Measurements from ENCODE around the gene CIAO2A. TPM values are rescaled to one million over a fixed set of nuclear protein-coding genes. Genes with fewer than 3 reads are reported as not detected.
"Not testable (repeated sequence)": the region's sequence is repeated elsewhere in the genome, so short reads cannot be mapped to it uniquely, and the experiment has no call there.

Gene CIAO2A
- total RNA-seq, 2 donors from 2014 or later, result 88.7 to 98.3 TPM

DNA sequence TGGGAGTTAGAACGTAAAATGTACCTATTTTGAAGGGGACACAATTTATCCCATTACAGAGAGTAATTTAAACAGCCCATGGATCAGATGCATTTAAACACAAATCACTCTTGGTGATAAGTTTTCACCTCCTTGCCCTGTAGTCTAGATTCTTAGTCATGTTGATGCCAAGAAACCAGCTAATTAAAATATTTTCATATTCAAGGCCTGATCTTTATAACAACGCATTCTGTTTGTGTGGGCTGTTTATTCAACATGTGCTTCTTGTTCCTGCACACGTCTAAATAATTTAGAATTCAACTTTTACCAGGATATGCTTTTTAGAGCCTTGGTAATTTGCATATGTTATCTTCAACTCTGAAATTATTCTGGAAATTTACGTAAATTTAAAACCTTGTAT lies 28.0 kb upstream of the CIAO2A start:
- H3K9me3 ChIP-seq, result no peaks in the 10 kb centered on the region
- H3K4me1 ChIP-seq, result no peaks in the 10 kb centered on the region
- intact Hi-C loops (cut with DNase I), result no loop called here
- H3K4me3 ChIP-seq, result no peak overlapping the region
- DNase-seq, result no peak
- H3K27ac ChIP-seq, result no peak overlapping the region
- TF ChIP-seq, protein P1, sequence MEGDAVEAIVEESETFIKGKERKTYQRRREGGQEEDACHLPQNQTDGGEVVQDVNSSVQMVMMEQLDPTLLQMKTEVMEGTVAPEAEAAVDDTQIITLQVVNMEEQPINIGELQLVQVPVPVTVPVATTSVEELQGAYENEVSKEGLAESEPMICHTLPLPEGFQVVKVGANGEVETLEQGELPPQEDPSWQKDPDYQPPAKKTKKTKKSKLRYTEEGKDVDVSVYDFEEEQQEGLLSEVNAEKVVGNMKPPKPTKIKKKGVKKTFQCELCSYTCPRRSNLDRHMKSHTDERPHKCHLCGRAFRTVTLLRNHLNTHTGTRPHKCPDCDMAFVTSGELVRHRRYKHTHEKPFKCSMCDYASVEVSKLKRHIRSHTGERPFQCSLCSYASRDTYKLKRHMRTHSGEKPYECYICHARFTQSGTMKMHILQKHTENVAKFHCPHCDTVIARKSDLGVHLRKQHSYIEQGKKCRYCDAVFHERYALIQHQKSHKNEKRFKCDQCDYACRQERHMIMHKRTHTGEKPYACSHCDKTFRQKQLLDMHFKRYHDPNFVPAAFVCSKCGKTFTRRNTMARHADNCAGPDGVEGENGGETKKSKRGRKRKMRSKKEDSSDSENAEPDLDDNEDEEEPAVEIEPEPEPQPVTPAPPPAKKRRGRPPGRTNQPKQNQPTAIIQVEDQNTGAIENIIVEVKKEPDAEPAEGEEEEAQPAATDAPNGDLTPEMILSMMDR (IDR thresholded peaks at IDR 0.05), result no peak
- H3K9ac ChIP-seq (ENCODE audit: low read depth in 2 of 2, low read length in 2 of 2), result no peak overlapping the region
- no peaks in the 10 kb centered on the region for H3K27me3 ChIP-seq
- peaks cover 12% of the 10 kb centered on the region for H3K36me3 ChIP-seq

DNA sequence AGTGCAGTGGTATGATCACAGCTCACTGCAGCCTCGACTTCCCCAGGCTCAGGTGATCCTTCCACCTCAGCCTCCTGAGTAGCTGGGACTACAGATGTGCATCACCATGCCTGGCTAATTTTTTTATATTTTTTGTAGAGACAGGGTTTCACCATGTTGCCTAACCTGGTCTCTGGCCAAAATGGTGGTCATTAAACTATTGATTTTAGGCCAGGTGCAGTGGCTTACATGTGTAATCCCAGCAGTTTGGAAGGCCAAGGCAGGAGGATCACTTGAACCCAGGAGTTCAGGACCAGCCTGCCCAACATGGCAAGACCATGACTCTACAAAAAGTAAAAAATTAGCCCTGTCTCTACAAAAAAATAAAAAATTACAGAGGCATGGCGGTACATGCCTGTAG lies 26.7 kb upstream of the CIAO2A start:
- intact Hi-C loops (cut with DNase I); H3K27ac ChIP-seq; H3K4me3 ChIP-seq; H3K27me3 ChIP-seq; H3K4me1 ChIP-seq; H3K9ac ChIP-seq (ENCODE audit: low read depth in 2 of 2, low read length in 2 of 2); DNase-seq; H3K9me3 ChIP-seq: not testable (repeated sequence)
- peaks cover 12% of the 10 kb centered on the region for H3K36me3 ChIP-seq

DNA sequence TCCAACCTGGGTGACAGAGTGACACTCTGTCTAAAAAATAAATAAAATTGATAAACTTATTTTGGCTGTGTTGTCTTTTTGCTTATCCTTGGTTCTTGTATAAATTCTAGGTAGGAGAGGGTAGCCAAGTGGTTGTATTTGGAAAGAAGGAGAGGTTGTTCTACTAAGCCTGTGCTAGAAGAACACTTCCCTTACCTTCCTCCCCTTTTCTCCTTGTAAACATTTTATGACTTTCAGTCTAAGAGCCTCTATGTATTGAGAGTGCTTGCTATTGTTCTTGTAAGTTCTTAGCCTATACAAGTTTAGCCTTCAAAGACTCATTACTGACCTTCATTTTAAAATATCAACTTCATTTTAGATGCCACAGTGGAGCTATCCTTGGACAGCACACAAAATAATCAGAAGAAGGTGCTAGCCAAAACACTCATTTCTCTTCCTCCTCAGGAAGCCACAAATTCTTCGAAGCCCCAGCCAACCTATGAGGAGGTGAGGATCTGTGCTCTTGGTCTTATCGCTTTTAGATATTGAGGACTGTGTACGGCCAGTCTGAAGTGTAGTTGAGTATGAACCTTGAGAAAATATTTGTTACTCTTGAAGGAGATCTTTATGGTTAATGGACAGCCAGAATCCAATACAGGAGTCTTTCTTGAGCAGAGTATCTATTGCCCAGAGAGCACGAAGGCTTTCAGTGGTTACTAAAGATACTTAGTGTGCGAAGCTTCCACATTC lies 24.3 kb upstream of the CIAO2A start:
- intact Hi-C loops (cut with DNase I), result no loop called here
- Histone ChIP-seq H3K9me3 (no peaks in the 10 kb centered on the region), H3K4me1 (no peaks in the 10 kb centered on the region), H3K27ac (no peak overlapping the region), H3K4me3 (no peak overlapping the region), H3K36me3 (peaks cover 17% of the 10 kb centered on the region), H3K9ac (ENCODE audit: low read depth in 2 of 2, low read length in 2 of 2) (no peak overlapping the region), H3K27me3 (no peaks in the 10 kb centered on the region)
- TF ChIP-seq, protein P1 (IDR thresholded peaks at IDR 0.05), result no peak
- DNase-seq, result no peak

DNA sequence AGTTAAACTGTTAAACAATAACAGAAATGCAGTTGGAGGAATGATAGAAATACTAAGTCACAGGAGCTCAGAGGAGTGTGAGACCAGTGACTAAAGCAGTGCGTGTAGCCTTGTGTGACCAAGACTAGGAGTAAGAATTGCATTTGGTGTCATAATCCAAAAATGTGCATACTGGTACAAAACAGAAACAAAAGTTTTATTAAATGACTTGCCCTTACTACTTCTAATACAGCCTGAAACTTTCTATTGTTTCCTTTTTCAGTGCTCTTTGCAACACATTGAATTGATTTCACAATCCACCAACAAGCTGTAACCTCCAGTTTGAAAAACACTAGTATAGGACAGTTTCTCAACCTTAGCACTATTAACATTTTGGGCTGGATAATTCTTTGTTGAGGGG lies 19.3 kb upstream of the CIAO2A start:
- DNase-seq, result no peak
- TF ChIP-seq, protein P1 (IDR thresholded peaks at IDR 0.05), result no peak
- no peak overlapping the region for H3K4me3 ChIP-seq
- H3K9me3 ChIP-seq, result no peaks in the 10 kb centered on the region
- no peaks in the 10 kb centered on the region for H3K27me3 ChIP-seq
- peaks cover 5% of the 10 kb centered on the region for H3K36me3 ChIP-seq
- no peaks in the 10 kb centered on the region for H3K4me1 ChIP-seq
- intact Hi-C loops (cut with DNase I), result no loop called here
- no peak overlapping the region for H3K27ac ChIP-seq
- no peak overlapping the region for H3K9ac ChIP-seq (ENCODE audit: low read depth in 2 of 2, low read length in 2 of 2)

DNA sequence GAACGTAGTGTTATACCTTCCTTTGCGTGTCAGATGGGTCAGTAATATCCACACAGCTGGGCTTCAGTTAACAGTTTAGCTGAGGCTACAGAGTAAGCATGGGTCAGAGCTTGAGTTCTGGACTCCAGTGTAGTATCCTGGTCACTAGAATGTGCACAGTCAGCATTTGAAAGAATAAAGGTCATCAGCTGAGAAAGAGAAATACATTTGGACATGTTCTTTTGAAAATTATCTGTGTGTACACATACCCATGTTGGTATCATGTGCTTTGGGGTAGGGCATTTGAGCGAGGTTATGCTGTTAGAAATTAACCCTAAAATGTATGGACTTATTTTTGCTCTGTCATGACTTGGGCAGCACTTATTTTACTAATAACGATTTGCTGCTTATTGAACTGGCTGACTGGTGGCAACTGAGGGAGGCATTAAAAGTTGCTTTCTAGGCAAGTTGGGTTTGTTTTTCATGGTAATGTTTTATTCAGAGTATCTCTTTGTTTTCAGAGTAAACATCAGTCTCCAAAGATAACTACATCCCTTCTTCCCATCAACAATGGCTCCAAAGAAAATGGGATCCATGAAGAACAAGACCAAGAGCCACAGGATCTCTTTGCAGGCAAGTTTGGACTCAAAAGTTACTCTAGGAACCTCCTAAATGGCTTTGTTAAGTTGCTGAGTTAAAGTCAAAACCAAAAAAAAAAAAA lies 18.6 kb upstream of the CIAO2A start:
- Histone ChIP-seq H3K9ac (ENCODE audit: low read depth in 2 of 2, low read length in 2 of 2) (no peak overlapping the region), H3K27ac (no peak overlapping the region), H3K36me3 (peaks cover 4% of the 10 kb centered on the region), H3K4me1 (no peaks in the 10 kb centered on the region), H3K4me3 (no peak overlapping the region), H3K27me3 (no peaks in the 10 kb centered on the region), H3K9me3 (no peaks in the 10 kb centered on the region)
- no peak for DNase-seq
- intact Hi-C loops (cut with DNase I), result no loop called here
- TF ChIP-seq, protein P1 (IDR thresholded peaks at IDR 0.05), result no peak

DNA sequence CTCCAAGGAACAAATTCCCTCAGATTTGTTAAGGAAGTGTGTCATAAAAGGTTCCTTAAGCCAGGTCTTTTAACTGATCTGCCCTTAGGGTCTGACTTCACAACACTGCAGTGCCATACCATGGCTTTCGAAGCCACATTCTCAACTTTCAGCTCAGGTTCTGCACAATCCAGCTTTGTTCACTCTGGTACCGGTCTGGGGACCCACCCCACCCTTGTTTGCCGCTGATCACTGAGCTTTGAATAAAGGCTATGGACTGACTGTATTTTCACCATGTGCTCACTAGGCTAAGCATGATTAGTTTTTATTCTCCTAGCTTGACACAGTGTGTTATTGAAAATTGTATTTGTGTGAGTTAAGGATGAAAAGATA lies 18.0 kb upstream of the CIAO2A start:
- intact Hi-C loops (cut with DNase I), result no loop called here
- Histone ChIP-seq H3K27ac (no peak overlapping the region), H3K4me1 (no peaks in the 10 kb centered on the region), H3K27me3 (no peaks in the 10 kb centered on the region), H3K4me3 (no peak overlapping the region), H3K36me3 (peaks cover 4% of the 10 kb centered on the region), H3K9me3 (no peaks in the 10 kb centered on the region), H3K9ac (ENCODE audit: low read depth in 2 of 2, low read length in 2 of 2) (no peak overlapping the region)
- TF ChIP-seq, protein P1 (IDR thresholded peaks at IDR 0.05), result no peak
- DNase-seq, result no peak

Data from colonic mucosa (tissue), 4 donors.